Dedifferentiated amniotic fluid mesenchymal stem cell (primary cell): ENCODE data around the gene SLC38A10.
A peak's percentile ranks its signal among the peaks of the same experiment; 100 is the strongest.

ENCODE experiments used
- DNase-seq: peaks from one replicate; pipeline ENCODE4 v3.0.0-alpha.2; 2016; ENCODE audit errors: extremely low spot score

Gene SLC38A10

DNA sequence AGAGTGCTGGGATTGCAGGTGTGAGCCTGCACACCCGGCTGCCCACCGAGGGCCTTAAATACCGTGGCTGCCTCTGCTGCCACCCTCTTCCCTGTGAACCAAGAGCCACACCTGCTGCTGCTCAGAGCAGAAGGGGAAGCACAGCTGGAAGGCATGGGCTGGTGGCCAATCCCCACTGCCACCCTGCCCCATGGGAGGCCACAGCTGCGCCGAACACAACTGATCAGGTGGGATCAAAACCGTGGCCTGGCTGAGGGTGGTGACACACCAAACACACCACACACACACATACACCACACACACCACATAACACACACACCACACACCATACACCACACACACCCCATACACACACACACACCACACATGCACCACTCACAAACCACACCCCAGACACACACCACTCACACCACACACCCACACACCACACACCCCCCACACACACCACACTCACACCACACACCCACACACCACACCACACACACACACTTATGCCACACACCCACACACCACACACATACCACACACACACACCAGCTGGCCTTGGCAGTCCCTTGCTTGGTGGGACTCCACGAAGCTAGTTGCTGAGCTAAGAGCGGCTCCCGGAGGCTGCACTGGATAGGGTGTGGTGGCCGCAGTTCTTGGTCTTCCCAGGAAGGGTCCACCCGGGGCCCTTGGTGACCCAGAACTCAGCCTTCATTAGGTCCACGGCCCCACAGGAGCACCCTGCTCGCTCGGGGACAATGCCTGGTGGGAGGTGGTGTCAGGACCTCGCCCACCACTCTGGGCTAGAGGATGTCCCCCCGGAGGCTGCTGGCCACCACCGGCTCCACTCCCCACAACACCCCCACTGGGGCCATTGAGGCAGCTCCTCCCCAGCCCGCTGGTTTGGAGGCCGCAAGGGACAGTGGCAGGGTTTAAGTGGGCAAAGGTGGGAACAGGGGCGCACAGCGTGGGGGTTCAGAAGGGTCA lies 87.2 kb downstream of the SLC38A10 start:
- no peak for DNase-seq

- no peak for DNase-seq
These were observed 88.5 kb downstream of the SLC38A10 start for GRCh38 chr17:81206657-81207056.

DNA sequence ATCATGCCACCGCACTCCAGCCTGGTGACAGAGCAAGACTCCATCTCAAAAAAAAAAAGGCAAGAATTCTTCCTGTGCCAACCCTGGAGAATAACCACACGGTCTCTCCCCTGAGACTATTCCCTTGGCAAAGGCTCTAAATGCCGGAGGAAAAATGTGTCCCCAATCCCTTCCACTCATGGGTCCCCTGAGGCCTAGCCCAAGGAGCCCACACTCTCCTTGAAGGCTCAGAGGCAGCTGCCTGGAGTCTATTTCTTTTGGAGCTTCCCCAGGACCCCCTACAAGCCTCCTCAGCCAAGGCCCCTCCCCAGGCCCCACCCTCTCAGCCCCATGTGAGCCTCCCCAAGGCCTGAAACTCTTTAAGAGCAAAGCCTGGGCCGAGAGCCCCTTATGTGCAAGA lies 88.9 kb downstream of the SLC38A10 start:
- DNase-seq, result no peak

DNA sequence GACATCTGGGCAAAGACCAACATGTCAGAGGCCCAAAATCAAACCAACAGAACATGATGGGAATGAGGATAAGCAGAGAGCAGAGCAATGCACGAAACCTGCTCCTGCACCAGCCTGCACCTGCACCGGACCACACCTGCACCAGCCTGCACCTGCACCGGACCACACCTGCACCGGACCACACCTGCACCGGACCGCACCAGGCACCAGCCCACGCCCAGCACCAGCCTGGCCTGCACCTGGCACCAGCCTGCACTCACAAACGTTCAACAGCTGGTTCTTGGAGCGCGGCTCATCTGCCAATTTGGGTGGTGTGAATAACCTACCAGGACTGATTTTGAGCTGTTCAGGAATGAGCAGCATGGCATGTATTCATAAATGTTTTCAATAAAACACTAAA lies 90.5 kb downstream of the SLC38A10 start:
- no peak for DNase-seq

DNA sequence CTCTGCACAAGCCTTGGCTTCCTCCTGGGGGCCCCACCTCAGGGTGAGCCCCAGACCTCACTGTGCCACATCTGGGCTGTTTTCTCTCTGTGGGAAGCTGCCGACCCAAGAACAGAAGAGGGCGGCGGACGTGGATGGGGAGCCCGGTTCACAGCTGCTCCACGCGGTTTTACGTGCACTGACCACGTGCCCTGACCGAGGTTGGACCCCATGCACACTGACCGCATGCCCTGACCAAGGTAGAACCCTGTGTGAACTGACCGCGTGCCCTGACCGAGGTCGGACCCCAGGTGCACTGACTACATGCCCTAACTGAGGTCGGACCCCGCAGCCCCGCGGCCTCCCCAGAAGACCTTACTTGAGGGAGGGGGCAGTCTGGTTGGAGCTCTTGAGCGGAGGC lies 92.0 kb downstream of the SLC38A10 start:
- DNase-seq, result no peak

- no peak for DNase-seq
These were observed 92.8 kb downstream of the SLC38A10 start for GRCh38 chr17:81202318-81202717.

DNA sequence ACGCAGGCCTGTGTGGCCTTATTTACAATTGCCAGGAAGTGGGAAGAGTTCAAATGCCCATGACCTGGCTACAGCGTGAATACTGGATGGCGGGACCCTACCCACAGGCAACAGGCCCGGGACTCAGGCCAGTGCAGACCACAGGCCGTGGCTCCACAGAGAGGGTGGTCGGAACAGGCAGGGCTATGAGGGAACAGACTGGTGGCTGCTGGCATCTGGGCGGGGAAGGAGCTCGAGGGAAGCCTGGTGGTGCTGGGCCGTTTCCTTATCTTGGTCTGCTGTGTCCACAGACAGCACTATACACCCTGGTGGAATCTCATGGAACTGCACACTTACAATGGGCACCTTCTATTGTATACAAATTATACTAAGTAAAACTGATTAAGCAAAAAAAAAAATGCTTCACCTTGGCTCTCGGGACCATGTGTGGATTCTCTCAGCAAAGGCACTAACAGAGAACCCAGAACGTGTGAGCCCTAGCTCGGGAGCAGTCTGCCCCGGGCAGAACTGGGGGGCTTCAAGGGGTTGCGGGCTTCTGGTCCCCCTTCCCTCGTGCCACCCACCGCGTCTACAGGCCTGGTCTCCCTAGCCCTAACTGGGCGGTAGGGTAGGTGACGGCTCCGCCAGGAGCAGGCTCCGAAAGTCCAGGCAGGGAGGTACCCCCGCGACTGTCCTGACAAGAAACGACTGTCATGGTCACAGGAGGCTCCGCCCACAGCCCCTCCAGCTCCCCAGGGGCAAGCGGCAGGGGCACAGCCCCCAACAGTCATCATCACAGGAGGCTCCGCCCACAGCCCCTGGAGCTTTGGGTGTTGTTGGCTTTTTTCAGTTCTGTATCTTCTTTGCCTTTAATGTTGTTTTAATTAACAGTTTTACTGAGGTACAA lies 94.2 kb downstream of the SLC38A10 start:
- DNase-seq, result peak; percentile 55

GRCh38 chr17:81200201-81200600 lies 94.9 kb downstream of the SLC38A10 start:
- no peak for DNase-seq

DNA sequence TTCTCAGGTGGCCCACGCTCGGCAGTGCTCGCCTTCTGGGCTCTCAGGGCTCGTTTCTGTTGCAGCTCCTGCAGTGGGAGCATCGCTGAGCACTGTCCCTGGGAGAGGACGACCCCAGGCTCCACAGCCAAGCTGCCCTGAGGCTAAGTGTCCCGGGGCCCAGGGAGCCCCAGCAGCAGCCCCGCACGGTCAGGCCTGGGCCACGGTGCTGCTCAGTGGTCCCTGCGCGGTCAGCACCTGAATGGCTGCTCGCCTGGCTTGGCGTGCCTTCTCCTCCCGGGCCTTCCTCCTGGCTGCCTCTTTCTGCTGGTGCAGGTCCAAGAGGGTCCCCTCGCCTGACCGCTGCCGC lies 95.7 kb downstream of the SLC38A10 start:
- DNase-seq, result no peak

DNA sequence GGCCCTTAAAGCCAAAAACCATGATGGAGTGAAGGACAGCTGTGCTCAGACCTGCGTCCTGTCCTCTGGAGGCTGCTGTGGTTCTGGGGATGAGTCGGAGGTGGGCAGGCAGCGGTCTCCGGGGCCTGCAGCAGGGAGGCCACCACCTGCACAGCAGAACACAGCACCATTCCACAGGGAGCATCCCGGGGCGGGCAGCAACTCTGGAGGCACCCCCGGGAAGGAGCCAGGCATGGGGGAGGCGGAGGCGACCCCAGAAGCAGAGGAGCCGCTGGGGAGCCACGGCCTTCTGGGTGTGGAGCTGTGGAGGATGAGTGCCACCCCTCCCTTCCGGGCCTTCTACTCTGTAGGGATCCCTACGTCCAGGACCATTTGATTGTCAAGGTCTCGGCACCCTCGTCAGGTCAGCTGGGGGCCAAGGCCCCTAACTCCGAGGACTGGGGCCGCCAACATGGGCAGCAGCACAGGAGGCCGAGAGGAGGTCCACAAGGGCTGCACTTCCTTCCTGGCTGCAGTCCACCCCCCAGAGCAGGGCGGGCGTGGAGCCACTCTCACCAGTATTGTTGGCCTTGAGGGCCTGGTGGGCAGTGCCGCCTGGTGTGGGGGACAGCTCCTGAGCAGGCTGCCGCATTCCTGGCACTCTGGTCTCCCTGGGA lies 96.2 kb downstream of the SLC38A10 start:
- no peak for DNase-seq

GRCh38 chr17:81197831-81198490 lies 97.1 kb downstream of the SLC38A10 start:
- no peak for DNase-seq

- no peak for DNase-seq
These were observed 97.7 kb downstream of the SLC38A10 start for GRCh38 chr17:81197409-81197795.

GRCh38 chr17:81196505-81197408 lies 98.3 kb downstream of the SLC38A10 start:
- no peak for DNase-seq

DNA sequence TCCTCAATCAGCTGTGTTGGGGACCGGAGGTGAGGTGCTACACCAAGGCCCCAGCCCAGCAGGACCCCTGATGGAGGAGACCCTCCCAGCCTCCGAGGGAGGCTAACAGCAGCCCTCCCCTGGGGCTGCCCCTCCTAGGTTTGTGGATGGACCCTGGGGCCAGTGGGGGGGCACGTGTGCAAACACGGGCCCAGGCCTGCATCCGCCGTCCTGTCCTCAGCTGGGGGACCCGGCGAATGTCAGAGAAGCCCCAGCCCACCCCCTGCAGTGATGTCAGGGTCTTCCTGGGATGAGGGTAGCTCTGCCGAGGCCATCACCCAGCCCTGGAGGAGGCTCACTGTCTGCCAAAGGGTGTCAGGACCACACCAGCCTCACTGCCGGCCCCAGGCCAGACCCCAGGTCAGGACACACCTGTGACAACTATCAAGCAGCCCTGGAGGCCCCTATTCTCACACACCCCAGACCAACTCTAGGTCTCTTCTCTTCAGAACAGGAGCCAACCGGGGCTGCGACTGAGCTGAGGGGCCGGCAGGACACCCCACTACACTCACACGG lies 99.1 kb downstream of the SLC38A10 start:
- DNase-seq, result no peak
